Prostate gland (tissue), 2 donors: ENCODE results near the gene LNX1.

ENCODE experiments used
- POLR2A ChIP-seq: fragments of 450-650 bp; IDR thresholded peaks from one replicate; pipeline ENCODE4 v1.6.1; 2016; ENCODE audit warnings: antibody characterized with exemption, mild to moderate bottlenecking
- POLR2AphosphoS5 ChIP-seq: sonication (generic); formaldehyde crosslinking; IDR thresholded peaks from one replicate; pipeline ENCODE4 v1.6.1; 2017; ENCODE audit warnings: antibody characterized with exemption
- TF ChIP-seq, protein P1 (sequence below), 4 experiments: fragments of 200-600 bp in 2 of 4; fragments of 450-650 bp in 2 of 4; sonication (generic) in 2 of 4; IDR thresholded peaks; 1 replicate in 3 of 4; 2 replicates in 1 of 4; pipeline ENCODE4 v1.5.1; 2016 to 2019; ENCODE audit warnings: antibody characterized with exemption in 4 of 4, mild to moderate bottlenecking in 2 of 4, moderate library complexity in 2 of 4

DNA sequence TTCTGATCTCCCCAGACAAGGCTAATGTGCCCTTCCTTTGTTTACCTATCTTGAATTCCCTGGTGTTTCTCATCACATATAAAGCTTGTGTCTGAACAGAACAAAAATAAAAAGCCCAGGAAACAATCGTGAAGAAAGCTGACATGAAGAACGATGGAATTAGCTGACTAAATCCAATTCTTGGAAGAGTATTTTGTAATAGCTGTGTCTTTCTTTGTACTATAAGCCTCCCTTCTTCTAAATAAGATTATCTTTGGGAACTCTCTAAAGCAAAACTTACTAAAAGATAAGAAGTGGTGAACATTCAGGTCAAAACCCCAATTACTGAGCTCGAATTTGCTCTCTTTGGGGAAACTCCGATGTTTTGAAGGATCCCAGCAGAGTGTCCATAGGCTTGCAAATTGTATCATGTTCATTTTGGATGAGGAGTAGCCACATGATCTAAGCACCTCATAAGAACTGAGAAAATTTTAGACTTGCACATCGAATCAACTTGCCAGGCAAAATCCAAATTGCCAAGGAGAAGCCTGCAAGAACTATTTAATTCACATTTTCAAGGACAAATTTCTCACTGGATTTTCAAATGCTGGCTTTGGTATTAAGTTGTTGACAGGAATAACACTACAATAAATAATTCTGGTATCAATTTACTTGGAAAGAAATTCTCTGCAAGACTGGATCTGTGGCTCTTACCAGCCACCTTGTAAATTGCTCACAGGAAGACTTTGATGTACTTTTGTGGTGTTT, 106.2 kb downstream of the LNX1 start:
- TF ChIP-seq, protein P1, sequence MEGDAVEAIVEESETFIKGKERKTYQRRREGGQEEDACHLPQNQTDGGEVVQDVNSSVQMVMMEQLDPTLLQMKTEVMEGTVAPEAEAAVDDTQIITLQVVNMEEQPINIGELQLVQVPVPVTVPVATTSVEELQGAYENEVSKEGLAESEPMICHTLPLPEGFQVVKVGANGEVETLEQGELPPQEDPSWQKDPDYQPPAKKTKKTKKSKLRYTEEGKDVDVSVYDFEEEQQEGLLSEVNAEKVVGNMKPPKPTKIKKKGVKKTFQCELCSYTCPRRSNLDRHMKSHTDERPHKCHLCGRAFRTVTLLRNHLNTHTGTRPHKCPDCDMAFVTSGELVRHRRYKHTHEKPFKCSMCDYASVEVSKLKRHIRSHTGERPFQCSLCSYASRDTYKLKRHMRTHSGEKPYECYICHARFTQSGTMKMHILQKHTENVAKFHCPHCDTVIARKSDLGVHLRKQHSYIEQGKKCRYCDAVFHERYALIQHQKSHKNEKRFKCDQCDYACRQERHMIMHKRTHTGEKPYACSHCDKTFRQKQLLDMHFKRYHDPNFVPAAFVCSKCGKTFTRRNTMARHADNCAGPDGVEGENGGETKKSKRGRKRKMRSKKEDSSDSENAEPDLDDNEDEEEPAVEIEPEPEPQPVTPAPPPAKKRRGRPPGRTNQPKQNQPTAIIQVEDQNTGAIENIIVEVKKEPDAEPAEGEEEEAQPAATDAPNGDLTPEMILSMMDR (IDR thresholded peaks at IDR 0.05), result no peak
- TF ChIP-seq POLR2AphosphoS5 (peak; percentile 19), POLR2A (no peak)
